HG02852 (cell line): ENCODE measurements around the gene CLCNKA.
"Not testable (repeated sequence)": the region's sequence is repeated elsewhere in the genome, so short reads cannot be mapped to it uniquely, and the experiment has no call there.

Experiments
- ATAC-seq: cut with Tn5 transposase; IDR thresholded peaks from one replicate; pipeline ENCODE4 v1.9.1; 2021; ENCODE audit warnings: mild to moderate bottlenecking, moderate library complexity; ENCODE audit not compliant: unreplicated experiment

The CLCNKA gene

GRCh38 chr1:16017076-16017460 lies 4.8 kb upstream of the CLCNKA start:
- no peak for ATAC-seq

- ATAC-seq: no peak
These were observed 4.2 kb upstream of the CLCNKA start, which contains the start of gene HSPB7 for GRCh38 chr1:16017461-16018303. TSS of gene HSPB7 (minus strand) at chr1:16018043. CDS start at chr1:16017963, 80 bp downstream.

- no peak for ATAC-seq
These were observed 3.5 kb upstream of the CLCNKA start for GRCh38 chr1:16018308-16018707.

- no peak for ATAC-seq
These were observed 2.8 kb upstream of the CLCNKA start for GRCh38 chr1:16018749-16019643.

GRCh38 chr1:16019644-16020277 lies 2.1 kb upstream of the CLCNKA start:
- ATAC-seq: no peak

- no peak for ATAC-seq
These were observed 1.5 kb upstream of the CLCNKA start for GRCh38 chr1:16020325-16020724.

- not testable (repeated sequence) for ATAC-seq
These were observed 958 bp upstream of the CLCNKA start for GRCh38 chr1:16020878-16021277.

DNA sequence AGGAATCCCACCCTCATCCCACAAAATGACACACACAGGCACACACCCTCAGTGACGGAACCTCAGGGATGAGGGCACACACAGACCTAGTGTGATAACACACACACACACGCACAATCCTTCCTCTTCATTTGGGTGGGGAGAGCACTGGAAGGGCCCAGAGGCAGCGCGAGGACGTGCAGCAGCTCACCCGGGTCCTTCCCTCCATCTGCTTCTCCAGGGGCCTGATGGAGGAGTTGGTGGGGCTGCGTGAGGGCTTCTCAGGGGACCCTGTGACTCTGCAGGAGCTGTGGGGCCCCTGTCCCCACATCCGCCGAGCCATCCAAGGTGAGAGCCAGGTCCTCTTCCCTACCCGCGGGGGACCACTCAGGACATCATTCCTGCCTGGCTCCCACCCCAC lies 557 bp downstream of the CLCNKA start:
- no peak for ATAC-seq

GRCh38 chr1:16023050-16023653 lies 1.3 kb downstream of the CLCNKA start:
- no peak for ATAC-seq

DNA sequence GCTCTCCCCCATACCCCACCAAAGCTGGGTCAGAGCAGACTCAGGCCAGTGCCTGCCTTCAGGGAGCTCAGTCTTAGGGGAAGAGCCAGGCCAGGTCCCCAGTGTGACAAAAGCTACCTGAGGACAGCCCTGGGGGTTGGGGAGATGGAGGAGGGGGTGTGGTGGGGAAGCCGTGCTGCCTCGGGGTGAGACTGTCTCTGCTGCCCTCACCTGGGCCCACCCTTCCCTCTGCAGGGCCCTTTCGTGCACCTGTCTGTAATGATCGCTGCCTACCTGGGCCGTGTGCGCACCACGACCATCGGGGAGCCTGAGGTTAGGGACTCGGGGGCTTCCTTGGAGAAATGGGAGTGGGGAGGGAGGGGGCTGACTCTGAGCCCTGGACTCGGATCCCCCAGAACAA lies 4.5 kb downstream of the CLCNKA start:
- ATAC-seq: not testable (repeated sequence)

GRCh38 chr1:16026723-16027484 lies 5.1 kb downstream of the CLCNKA start:
- no peak for ATAC-seq

DNA sequence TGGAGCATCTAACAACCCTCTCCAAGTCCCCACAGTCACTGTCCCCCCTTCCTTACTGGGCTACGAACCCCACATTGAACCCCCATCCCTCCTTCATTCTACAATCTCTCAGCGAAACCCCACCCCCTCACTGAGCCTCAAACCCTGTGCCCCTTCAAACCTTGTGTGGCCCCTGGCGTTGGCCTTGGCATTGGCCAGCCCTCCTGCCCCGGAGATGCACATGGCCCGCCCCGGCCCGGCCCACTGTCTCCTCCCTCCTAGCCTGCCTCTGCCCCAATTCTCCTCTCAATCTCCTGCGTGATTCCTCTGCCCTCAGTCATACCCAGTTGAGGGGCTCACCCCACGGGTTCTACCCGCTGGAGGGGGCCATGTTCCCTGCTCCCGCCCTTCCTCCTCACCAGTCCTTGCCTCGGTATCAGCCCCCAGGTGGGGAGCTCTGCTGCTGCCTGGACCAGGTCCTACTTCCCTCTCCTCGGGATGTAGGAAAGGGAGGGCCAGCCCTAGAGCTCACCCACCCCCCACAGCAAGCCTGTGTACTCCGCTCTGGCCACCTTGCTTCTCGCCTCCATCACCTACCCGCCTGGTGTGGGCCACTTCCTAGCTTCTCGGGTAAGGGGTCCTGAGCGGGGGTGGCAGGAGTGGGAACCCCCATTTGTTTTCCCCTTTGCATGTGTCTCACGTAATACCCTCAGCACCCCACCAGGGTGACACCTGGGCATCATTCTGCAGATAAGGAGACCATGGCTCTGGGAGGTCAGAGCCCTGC lies 6.6 kb downstream of the CLCNKA start:
- no peak for ATAC-seq

GRCh38 chr1:16029003-16029268 lies 7.1 kb downstream of the CLCNKA start:
- ATAC-seq: not testable (repeated sequence)

DNA sequence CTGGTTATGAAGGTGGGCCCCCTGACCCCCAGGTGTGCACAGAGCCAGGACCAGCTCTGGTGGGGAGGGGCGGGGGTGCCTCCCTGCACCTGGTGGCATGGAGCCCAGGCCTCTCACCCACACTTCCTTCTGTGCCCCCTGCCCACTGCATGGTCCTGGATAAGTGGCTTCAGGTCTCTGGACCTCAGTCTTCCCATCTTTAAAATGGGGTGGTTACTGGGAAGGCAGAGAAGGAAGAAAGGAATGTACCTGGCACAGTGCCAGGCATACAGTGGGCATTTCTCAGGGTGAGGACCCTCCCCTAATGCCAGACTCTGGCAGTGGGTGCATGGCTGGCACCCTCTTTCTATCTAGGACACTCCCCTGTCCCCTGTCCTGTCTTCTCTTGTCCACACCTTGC lies 7.5 kb downstream of the CLCNKA start:
- no peak for ATAC-seq

GRCh38 chr1:16031551-16031950 lies 9.7 kb downstream of the CLCNKA start:
- ATAC-seq: no peak

GRCh38 chr1:16032388-16033102 lies 10.7 kb downstream of the CLCNKA start:
- no peak for ATAC-seq

DNA sequence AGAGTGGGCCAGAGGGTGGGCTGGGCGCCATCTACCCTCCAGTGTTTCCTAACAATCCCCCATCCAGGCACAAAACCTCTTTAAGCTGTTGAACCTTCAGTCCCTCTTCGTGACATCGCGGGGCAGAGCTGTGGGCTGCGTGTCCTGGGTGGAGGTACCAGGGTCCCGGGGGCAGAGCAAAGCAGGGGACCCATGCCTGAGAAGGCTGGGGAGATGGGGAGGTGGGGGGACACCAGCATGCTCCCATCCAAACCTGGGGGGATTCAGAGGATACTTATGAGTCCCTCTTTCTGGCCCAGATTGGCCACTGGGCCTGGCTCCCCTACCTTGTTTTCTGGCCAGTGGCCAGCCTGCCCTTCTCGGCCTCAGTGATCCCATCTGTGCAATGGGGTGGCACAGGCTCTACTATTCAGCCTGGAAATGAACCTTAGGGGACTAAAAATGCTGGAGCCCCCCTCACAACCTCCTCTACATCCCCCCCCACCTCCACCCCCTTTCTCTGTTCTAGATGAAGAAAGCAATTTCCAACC lies 11.3 kb downstream of the CLCNKA start:
- not testable (repeated sequence) for ATAC-seq

GRCh38 chr1:16036461-16036860 lies 14.6 kb downstream of the CLCNKA start:
- ATAC-seq: not testable (repeated sequence)

GRCh38 chr1:16038620-16038912 lies 16.7 kb downstream of the CLCNKA start:
- no peak for ATAC-seq
